VCaP (cell line): ENCODE data around the gene GRIFIN.

Experiments
- H3K27ac ChIP-seq: fragments of 450-650 bp; 2 replicates; pipeline ENCODE4 v1.5.1; 2017
- TF ChIP-seq, protein P1 (sequence below): fragments of 450-650 bp; conservative IDR thresholded peaks from 2 replicates; pipeline ENCODE4 v1.5.1; 2017; ENCODE audit warnings: mild to moderate bottlenecking, moderate library complexity

GRIFIN gene

DNA sequence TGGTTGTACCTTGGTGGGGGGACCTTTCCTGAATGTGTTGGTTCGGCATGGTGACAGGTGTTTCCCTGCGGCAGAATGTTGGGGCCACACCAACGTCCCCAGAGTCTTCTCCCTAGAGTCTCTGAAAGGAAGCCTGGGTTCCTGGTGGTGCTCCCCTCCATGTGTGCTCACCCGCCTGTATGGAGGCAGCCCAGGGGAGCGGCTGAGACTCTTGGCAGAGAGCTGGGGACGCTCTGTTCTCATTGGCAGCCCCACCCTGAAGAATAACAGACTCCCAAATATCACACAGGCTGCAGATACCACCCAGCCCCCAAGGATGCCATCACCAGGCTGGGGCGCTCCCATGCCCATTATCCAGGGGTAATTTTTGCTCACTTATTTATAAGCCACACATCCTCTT, 38.0 kb downstream of the GRIFIN start:
- no peak overlapping the region for H3K27ac ChIP-seq
- TF ChIP-seq, protein P1, sequence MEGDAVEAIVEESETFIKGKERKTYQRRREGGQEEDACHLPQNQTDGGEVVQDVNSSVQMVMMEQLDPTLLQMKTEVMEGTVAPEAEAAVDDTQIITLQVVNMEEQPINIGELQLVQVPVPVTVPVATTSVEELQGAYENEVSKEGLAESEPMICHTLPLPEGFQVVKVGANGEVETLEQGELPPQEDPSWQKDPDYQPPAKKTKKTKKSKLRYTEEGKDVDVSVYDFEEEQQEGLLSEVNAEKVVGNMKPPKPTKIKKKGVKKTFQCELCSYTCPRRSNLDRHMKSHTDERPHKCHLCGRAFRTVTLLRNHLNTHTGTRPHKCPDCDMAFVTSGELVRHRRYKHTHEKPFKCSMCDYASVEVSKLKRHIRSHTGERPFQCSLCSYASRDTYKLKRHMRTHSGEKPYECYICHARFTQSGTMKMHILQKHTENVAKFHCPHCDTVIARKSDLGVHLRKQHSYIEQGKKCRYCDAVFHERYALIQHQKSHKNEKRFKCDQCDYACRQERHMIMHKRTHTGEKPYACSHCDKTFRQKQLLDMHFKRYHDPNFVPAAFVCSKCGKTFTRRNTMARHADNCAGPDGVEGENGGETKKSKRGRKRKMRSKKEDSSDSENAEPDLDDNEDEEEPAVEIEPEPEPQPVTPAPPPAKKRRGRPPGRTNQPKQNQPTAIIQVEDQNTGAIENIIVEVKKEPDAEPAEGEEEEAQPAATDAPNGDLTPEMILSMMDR: no peak

DNA sequence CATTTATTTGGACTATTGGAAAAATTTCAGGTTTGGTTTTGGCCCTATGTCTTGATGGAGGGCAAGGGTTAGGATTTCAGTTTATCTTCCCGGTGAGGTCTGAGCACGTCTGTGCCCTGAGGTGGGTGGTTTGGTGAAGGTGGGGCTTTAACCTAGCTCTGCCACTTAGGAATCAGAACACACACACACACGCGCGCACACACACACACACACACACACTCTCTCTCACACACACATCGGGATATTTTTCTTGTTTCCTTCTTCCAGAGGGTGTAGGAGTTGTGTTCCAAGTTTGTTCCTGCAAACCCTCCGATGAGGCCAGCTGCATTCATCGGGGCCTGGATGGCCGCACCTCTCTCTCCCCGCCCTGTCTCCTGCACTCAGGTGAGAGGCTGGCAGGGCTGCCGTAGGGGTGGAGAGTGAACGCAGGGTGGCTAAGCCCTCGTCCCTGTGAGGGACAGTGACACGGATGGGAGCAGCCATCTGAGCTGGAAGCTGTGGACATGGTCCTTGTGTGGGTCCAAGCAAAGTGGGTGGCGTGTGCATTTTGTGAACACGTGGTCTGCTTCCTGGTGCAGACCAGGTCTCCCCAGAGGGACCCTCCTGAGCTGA, 38.6 kb downstream of the GRIFIN start:
- TF ChIP-seq, protein P1: no peak
- no peak overlapping the region for H3K27ac ChIP-seq

DNA sequence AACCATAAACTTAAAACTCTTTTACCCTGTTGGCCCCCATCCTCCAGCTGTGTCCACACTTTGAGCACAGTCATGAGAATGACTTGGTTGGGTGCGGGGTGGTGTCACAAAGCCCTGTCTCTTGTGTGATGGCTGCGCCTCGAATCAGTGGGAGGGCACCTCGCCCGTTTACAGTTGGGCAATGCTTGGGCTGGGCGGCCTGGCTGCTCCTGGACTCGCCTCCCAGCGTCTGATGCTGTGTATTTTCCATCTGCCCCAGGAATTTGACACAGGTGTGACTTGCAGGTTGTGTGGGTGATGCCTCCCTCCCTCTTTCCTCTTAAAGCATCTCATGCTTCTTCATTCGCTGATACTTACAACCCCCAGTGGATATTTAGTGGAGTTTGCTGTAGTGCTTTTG, 39.1 kb downstream of the GRIFIN start:
- H3K27ac ChIP-seq: no peak overlapping the region
- TF ChIP-seq, protein P1: no peak

DNA sequence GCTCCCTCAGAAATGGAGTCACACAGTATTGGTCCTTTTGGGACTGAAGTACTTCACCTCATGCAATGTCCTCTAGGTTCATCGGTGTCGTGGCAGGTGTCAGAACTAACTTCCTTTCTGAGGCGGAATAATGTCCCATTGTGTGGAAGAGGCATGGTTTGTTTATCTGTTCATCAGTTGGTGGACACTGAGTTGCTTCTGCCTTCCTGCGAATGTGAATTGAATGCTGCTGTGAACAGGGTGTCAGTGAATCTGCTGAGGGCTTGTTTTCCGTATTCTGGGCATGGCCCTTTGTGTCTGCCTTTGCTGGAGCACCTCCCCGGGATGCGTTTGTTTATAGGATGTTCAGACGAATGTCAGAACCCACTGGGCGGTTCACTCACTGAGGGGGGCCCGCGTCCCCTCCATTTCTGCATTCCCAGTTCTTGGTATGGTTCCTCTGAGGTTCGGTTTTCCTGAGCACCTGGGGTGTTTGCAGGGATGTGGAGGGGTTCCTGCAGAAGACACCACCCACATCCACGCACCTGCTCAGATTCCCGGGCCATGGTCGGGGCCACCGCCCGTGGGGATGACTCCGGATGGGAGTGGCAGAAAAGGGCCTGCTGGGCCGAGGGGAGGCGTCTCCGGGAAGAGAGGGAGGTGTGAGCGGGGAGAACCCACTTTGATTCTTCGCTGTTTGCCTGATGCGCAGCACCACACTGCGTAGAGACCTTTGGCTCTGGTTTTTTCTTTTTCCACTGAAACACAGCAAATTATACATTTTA, 39.7 kb downstream of the GRIFIN start:
- no peak overlapping the region for H3K27ac ChIP-seq
- TF ChIP-seq, protein P1: no peak

DNA sequence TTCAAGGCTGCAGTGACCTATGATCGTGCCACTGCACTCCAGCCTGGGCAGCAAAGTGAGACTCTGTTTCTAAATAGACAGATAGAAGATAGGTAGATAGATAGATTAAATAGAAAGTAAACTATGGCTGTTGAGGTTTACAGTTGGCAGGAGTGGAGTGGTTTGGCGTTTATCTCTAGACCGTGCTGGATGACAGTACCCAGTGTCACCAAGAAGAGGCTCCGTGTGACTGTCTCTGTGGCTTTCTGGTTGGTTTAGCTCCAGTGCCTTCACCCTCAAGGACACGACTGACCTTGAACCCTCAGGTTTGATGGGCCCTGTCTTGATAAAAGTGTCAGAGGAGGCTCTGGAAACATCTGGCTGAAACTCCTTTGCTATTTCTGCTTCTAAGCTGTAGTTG, 41.1 kb downstream of the GRIFIN start:
- TF ChIP-seq, protein P1: no peak

DNA sequence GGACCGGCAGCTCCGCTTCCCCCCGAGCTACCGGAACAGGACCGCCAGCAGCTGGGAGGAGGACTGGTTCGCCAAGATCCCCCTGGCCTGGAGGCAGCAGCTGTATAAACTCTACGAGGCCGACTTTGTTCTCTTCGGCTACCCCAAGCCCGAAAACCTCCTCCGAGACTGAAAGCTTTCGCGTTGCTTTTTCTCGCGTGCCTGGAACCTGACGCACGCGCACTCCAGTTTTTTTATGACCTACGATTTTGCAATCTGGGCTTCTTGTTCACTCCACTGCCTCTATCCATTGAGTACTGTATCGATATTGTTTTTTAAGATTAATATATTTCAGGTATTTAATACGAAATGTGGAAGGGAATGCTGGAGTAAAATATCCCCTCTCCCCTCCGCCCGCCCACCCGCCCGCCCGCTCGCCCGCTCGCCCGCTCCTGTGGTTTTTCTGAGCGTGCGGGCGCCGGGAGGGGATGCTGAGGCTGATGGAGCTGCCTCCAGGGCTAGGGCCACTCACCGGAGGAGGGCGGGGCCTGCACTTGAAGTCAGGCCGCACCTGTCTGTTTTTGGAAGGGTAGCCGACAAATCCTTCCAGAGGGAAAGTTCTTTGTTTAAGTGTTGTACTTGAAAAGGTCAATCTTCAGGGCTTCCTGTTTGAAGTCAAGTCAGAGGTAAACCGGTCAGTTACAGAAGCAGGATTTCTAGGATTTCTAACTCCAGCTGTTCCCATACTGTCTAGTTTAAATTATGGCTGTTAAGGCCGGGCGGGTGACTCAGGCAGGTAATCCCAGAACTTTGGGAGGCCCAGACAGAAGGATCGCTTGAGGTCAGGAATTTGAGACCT, 42.3 kb downstream of the GRIFIN start:
- H3K27ac ChIP-seq: no peak overlapping the region
- TF ChIP-seq, protein P1: no peak

More for the DNA sequence above, 41.1 kb downstream of the GRIFIN start:
- H3K27ac ChIP-seq: no peak overlapping the region
